Lung (tissue), 12 donors: ENCODE data around the gene CERK. TPM values are rescaled to one million over a fixed set of nuclear protein-coding genes. Genes with fewer than 3 reads are reported as not detected.

ENCODE experiments used
- ATAC-seq: fragments of 200-7000 bp; cut with Tn5 transposase; one replicate; pipeline ENCODE4 v1.9.1; 2020; ENCODE audit warnings: moderate number of reproducible peaks; ENCODE audit not compliant: insufficient read depth, low FRiP score
- DNase-seq, 3 donors: peaks; one replicate each; pipeline ENCODE4 v3.0.0-alpha.2; 2013 to 2017
- H3K27ac ChIP-seq, 2 donors: one replicate each; pipeline ENCODE4 v1.5.1; 2013; ENCODE audit warnings: mild to moderate bottlenecking in 2 of 2, moderate library complexity in 2 of 2, control low read depth in 1 of 2, inconsistent platforms in 1 of 2, low read depth in 1 of 2, low read length in 1 of 2
- H3K27me3 ChIP-seq, 3 donors: one replicate each; pipeline ENCODE4 v1.5.1; 2013; ENCODE audit warnings: low read length in 2 of 3; ENCODE audit not compliant: control insufficient read depth in 3 of 3, insufficient read depth in 3 of 3
- H3K36me3 ChIP-seq, 4 donors: one replicate each; pipeline ENCODE4 v1.5.1; 2013; ENCODE audit warnings: low read length in 4 of 4, mild to moderate bottlenecking in 1 of 4, moderate library complexity in 1 of 4; ENCODE audit not compliant: control insufficient read depth in 4 of 4, insufficient read depth in 4 of 4
- H3K4me1 ChIP-seq, 5 donors: one replicate each; pipeline ENCODE4 v1.5.1; 2013; ENCODE audit warnings: low read length in 5 of 5, mild to moderate bottlenecking in 2 of 5, moderate library complexity in 1 of 5; ENCODE audit not compliant: control insufficient read depth in 5 of 5, insufficient read depth in 5 of 5
- H3K4me3 ChIP-seq: one replicate; pipeline ENCODE4 v1.5.1; 2013; ENCODE audit warnings: mild to moderate bottlenecking, control low read depth, moderate library complexity
- H3K9ac ChIP-seq, 2 donors: one replicate each; pipeline ENCODE4 v1.5.1; 2013; ENCODE audit warnings: low read length in 2 of 2, control low read depth in 1 of 2; ENCODE audit not compliant: insufficient read depth in 1 of 2
- H3K9me3 ChIP-seq, 4 donors: one replicate each; pipeline ENCODE4 v1.5.1; 2013; ENCODE audit warnings: low read length in 3 of 4, mild to moderate bottlenecking in 1 of 4, moderate library complexity in 1 of 4; ENCODE audit not compliant: control insufficient read depth in 4 of 4, insufficient read depth in 3 of 4
- WGBS, 2 donors: extraction: QIAGEN DNeasy Blood & Tissue Kit; methylation state at CpG; one replicate each; pipeline ENCODE4 v1.1.7; 2013; 5-methylcytosine and 5-hydroxymethylcytosine counted together
- polyA plus RNA-seq, 2 donors: library from polyadenylated mRNA; stranded (reverse); fragments of 200-250 nt; gene quantifications; one replicate each; pipeline ENCODE4 v1.2.1, GENCODE V29; 2013
- total RNA-seq, 2 donors: library from RNA; depleted of rRNA in 1 of 2; stranded (reverse); fragments of >200 nt in 1 of 2; gene quantifications; one replicate each; pipeline ENCODE4 v1.2.1, GENCODE V29; 2014 to 2021
- TF ChIP-seq, protein P1 (sequence below): IDR thresholded peaks from 2 replicates; pipeline ENCODE4 v1.5.1; 2012; ENCODE audit warnings: mild to moderate bottlenecking; ENCODE audit errors: control extremely low read depth, extremely low read depth
- donor health status: control.
- donor health status: control.
- donor health status: Bipolar disorder and iron deficiency.
- donor health status: healthy.
- donor health status: DM: yes; HTN: yes; CAD: no.

Gene CERK
- total and polyA plus RNA-seq, 4 donors, result 12.1 to 36.2 (median 31.7) TPM

DNA sequence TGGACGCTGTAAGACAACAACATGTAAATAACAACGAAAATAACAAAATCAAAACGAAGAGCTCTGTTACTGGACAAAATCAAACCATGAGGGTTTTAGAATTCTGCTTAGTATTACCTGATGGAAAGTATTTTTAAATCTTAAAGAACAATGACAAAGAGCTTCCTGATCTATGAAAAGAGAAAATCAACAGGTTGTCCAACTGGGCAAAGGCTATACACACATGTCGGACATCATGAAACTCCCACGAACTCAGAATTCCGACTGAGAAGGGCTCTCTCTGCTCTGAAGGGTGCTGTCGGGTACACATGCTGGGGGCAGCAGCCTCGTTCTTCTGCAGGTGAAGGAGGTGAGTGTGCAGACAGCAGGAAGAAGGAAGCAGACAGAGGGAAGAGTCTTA lies 25.8 kb downstream of the CERK start:
- H3K36me3 ChIP-seq, result peaks cover 25 to 51% (median 43%) of the 10 kb centered on the region in 4 donors
- H3K4me1 ChIP-seq, result peaks cover 0 to 2% (median 0%) of the 10 kb centered on the region in 5 donors
- H3K27ac ChIP-seq, result no peak overlapping the region
- ATAC-seq (no peak), DNase-seq (no peak)
- H3K9ac ChIP-seq, result no peak overlapping the region
- WGBS, 2 donors, result 94% methylated on average over 8 of the region's 8 CpGs
- TF ChIP-seq, protein P1, sequence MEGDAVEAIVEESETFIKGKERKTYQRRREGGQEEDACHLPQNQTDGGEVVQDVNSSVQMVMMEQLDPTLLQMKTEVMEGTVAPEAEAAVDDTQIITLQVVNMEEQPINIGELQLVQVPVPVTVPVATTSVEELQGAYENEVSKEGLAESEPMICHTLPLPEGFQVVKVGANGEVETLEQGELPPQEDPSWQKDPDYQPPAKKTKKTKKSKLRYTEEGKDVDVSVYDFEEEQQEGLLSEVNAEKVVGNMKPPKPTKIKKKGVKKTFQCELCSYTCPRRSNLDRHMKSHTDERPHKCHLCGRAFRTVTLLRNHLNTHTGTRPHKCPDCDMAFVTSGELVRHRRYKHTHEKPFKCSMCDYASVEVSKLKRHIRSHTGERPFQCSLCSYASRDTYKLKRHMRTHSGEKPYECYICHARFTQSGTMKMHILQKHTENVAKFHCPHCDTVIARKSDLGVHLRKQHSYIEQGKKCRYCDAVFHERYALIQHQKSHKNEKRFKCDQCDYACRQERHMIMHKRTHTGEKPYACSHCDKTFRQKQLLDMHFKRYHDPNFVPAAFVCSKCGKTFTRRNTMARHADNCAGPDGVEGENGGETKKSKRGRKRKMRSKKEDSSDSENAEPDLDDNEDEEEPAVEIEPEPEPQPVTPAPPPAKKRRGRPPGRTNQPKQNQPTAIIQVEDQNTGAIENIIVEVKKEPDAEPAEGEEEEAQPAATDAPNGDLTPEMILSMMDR, result no peak
- H3K4me3 ChIP-seq, result no peak overlapping the region
- H3K27me3 ChIP-seq, result no peaks in the 10 kb centered on the region
- H3K9me3 ChIP-seq, result no peaks in the 10 kb centered on the region

GRCh38 chr22:46710806-46711205 lies 27.2 kb downstream of the CERK start:
- Histone ChIP-seq H3K9me3 (no peaks in the 10 kb centered on the region), H3K4me3 (no peak overlapping the region), H3K27me3 (no peaks in the 10 kb centered on the region), H3K4me1 (peaks cover 0 to 2% (median 0%) of the 10 kb centered on the region in 5 donors), H3K27ac (no peak overlapping the region), H3K36me3 (peaks cover 29 to 59% (median 49%) of the 10 kb centered on the region in 4 donors), H3K9ac (no peak overlapping the region)
- peak in 2 of 3 donors; percentile 21 to 45 for DNase-seq
- TF ChIP-seq, protein P1, result no peak
- ATAC-seq, result no peak
- 89 to 95% methylated on average over 11 of the region's 11 CpGs for WGBS, 2 donors

DNA sequence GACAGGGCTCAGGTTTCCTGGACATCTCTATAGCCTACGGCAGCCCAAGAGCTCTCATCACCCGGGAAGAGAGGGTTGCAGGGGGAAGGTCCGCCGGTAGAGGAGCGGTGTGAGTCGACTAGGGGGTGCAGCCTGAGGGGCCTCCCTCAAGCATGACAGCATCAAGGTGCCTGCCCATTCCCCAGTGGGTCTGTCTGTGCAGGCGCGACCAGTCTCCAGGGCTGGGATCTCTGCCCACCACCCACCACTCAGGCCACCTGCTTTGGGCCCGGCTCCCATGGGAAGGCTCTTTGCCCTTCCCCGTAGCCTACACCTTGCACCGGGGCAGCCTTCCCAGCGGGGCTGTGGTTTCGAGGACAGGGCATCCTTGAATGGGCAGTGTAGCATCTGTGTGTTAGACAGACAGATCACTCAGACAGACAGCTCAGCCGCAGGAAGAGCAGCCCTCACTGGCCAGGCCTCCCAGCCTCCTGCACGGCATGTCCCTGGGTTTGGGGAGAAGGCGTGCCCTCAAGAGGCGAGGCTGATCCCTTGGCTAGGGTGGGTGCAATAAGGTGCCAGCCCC lies 29.2 kb downstream of the CERK start:
- ATAC-seq, result no peak
- Histone ChIP-seq H3K27me3 (no peaks in the 10 kb centered on the region), H3K4me3 (no peak overlapping the region), H3K4me1 (peaks cover 0 to 2% (median 0%) of the 10 kb centered on the region in 5 donors), H3K27ac (no peak overlapping the region), H3K9me3 (no peaks in the 10 kb centered on the region), H3K36me3 (peaks cover 29 to 62% (median 50%) of the 10 kb centered on the region in 4 donors), H3K9ac (no peak overlapping the region)
- 96% methylated on average over 17 of the region's 17 CpGs for WGBS, 2 donors
- TF ChIP-seq, protein P1, result no peak
- DNase-seq, result no peak
